ENCODE measurements around the gene FOXN4. TPM values are rescaled to one million over a fixed set of nuclear protein-coding genes. Genes with fewer than 3 reads are reported as not detected.

Gene FOXN4, protein sequence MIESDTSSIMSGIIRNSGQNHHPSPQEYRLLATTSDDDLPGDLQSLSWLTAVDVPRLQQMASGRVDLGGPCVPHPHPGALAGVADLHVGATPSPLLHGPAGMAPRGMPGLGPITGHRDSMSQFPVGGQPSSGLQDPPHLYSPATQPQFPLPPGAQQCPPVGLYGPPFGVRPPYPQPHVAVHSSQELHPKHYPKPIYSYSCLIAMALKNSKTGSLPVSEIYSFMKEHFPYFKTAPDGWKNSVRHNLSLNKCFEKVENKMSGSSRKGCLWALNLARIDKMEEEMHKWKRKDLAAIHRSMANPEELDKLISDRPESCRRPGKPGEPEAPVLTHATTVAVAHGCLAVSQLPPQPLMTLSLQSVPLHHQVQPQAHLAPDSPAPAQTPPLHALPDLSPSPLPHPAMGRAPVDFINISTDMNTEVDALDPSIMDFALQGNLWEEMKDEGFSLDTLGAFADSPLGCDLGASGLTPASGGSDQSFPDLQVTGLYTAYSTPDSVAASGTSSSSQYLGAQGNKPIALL
- not detected in 2 replicates for polyA plus RNA-seq (2011; rRNA removed)
- not detected in 2 replicates for polyA minus RNA-seq (2011; rRNA and poly(A)+ RNA removed)

- no peak for DNase-seq (ENCODE audit: low read depth)
- H3K27me3 ChIP-seq (ENCODE audit: control insufficient read depth, insufficient read depth, low read length): peaks cover 44% of the 10 kb centered on the region
- POLR2A ChIA-PET: interaction anchor here (0.7 kb wide), 1 partner anchor 282 kb away, joined by 3 read pairs; no protein-coding TSS in a partner anchor
- CTCF ChIA-PET: no interaction called here
- H3K36me3 ChIP-seq (ENCODE audit: control insufficient read depth, insufficient read depth, low read length): no peaks in the 10 kb centered on the region
- TF ChIP-seq, protein P1, sequence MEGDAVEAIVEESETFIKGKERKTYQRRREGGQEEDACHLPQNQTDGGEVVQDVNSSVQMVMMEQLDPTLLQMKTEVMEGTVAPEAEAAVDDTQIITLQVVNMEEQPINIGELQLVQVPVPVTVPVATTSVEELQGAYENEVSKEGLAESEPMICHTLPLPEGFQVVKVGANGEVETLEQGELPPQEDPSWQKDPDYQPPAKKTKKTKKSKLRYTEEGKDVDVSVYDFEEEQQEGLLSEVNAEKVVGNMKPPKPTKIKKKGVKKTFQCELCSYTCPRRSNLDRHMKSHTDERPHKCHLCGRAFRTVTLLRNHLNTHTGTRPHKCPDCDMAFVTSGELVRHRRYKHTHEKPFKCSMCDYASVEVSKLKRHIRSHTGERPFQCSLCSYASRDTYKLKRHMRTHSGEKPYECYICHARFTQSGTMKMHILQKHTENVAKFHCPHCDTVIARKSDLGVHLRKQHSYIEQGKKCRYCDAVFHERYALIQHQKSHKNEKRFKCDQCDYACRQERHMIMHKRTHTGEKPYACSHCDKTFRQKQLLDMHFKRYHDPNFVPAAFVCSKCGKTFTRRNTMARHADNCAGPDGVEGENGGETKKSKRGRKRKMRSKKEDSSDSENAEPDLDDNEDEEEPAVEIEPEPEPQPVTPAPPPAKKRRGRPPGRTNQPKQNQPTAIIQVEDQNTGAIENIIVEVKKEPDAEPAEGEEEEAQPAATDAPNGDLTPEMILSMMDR (IDR thresholded peaks at IDR 0.05; ENCODE audit: insufficient read depth, low read depth, low read length): no peak
- no peak within 1 kb of the TSS; the same call in 1 of the 2 replicates for H3K4me3 ChIP-seq (ENCODE audit: low read depth, low read length)
Observed at GRCh38 chr12:109308534-109309380, at the start of gene FOXN4. FOXN4 (minus strand) TSS chr12:109309284; CDS start chr12:109308321, 963 bp downstream.

DNA sequence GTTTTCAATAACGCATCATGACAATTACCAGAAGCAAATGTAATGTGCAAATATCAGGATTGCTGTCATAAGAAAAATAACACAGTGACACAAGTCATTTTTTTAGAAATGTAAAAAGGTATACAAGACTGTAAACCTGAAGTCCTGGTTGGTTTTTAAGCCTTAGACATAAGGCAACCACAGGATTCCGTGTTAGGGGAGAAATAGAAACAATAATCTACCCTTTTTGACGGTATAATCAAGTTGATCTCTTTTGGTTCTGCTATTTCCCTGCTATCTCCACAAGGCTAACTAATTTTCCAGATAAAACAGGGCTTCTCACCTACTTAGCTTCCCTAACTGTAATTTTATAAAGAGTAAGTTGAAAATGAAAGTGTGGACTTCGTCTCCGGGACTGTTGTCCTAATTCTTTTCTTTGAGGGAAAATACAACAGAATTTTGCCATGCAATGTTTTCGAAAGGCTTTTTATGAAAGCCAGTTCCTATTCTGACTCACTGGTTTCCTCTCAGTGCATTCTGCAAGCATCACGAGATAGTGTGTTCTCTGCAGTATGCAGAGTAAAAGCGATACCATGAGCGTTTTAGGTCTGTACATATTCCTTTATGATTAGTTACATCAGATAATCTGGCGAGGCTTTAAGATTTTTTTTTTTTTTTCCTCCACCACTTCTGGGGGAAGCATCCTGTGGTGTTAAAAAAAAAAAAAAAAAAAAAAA is 49.2 kb upstream of the FOXN4 start:
- Histone ChIP-seq H3K27me3 (ENCODE audit: control insufficient read depth, insufficient read depth, low read length) (0 out of 2 replicates have a peak, but pooled peaks cover 5% of the 10 kb centered on the region), H3K4me3 (ENCODE audit: low read depth, low read length) (no peak overlapping the region), H3K36me3 (ENCODE audit: control insufficient read depth, insufficient read depth, low read length) (no peaks in the 10 kb centered on the region)
- TF ChIP-seq, protein P1 (IDR thresholded peaks at IDR 0.05; ENCODE audit: insufficient read depth, low read depth, low read length): no peak
- CTCF ChIA-PET: no interaction called here
- POLR2A ChIA-PET: no interaction called here
- DNase-seq (ENCODE audit: low read depth): no peak

DNA sequence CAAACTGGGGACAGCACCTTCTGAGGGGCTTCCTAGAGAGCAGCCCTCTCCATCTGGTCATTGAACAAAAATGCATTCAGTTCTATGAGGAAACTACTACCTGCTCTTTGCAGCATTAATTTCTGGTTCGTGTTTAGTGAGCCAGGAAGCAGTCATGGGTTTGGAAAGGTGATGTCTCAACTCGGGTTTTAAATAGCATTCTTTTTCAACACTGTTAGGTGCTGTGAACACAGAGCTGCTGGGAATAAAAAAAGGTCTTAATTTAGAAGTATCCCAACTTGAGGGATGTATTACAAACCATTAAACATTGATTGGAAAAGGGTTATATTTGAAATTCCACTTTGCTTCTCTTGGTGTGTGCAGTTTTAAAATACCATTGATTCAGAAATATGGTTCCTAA is 47.9 kb upstream of the FOXN4 start:
- CTCF ChIA-PET: no interaction called here
- 0 out of 2 replicates have a peak, but pooled peaks cover 5% of the 10 kb centered on the region for H3K27me3 ChIP-seq (ENCODE audit: control insufficient read depth, insufficient read depth, low read length)
- H3K36me3 ChIP-seq (ENCODE audit: control insufficient read depth, insufficient read depth, low read length): no peaks in the 10 kb centered on the region
- H3K4me3 ChIP-seq (ENCODE audit: low read depth, low read length): no peak overlapping the region
- POLR2A ChIA-PET: interaction anchor here (0.7 kb wide), 1 partner anchor 746 kb away, joined by 3 read pairs; no protein-coding TSS in a partner anchor
- TF ChIP-seq, protein P1 (IDR thresholded peaks at IDR 0.05; ENCODE audit: insufficient read depth, low read depth, low read length): no peak
- DNase-seq (ENCODE audit: low read depth): no peak

- CTCF ChIA-PET: interaction anchor here (0.7 kb wide), 1 partner anchor 72 kb away, joined by 3 read pairs; no protein-coding TSS in a partner anchor
Observed at GRCh38 chr12:109356577-109356976, 47.5 kb upstream of the FOXN4 start.

More at GRCh38 chr12:109356577-109356976, 47.5 kb upstream of the FOXN4 start:
- Histone ChIP-seq H3K27me3 (ENCODE audit: control insufficient read depth, insufficient read depth, low read length) (0 out of 2 replicates have a peak, but pooled peaks cover 5% of the 10 kb centered on the region), H3K36me3 (ENCODE audit: control insufficient read depth, insufficient read depth, low read length) (no peaks in the 10 kb centered on the region), H3K4me3 (ENCODE audit: low read depth, low read length) (no peak overlapping the region)
- POLR2A ChIA-PET: interaction anchor here (0.7 kb wide), 1 partner anchor 746 kb away, joined by 3 read pairs; no protein-coding TSS in a partner anchor
- TF ChIP-seq, protein P1 (IDR thresholded peaks at IDR 0.05; ENCODE audit: insufficient read depth, low read depth, low read length): no peak
- DNase-seq (ENCODE audit: low read depth): no peak

Measured in BJ (cell line).